Non-pigmented ciliary epithelial cell (primary cell): ENCODE results near the gene HOXA6.

Experiments used
- DNase-seq: peaks from one replicate; pipeline ENCODE4 v3.0.0-alpha.2; 2010; ENCODE audit warnings: low read depth

HOXA6 gene

DNA sequence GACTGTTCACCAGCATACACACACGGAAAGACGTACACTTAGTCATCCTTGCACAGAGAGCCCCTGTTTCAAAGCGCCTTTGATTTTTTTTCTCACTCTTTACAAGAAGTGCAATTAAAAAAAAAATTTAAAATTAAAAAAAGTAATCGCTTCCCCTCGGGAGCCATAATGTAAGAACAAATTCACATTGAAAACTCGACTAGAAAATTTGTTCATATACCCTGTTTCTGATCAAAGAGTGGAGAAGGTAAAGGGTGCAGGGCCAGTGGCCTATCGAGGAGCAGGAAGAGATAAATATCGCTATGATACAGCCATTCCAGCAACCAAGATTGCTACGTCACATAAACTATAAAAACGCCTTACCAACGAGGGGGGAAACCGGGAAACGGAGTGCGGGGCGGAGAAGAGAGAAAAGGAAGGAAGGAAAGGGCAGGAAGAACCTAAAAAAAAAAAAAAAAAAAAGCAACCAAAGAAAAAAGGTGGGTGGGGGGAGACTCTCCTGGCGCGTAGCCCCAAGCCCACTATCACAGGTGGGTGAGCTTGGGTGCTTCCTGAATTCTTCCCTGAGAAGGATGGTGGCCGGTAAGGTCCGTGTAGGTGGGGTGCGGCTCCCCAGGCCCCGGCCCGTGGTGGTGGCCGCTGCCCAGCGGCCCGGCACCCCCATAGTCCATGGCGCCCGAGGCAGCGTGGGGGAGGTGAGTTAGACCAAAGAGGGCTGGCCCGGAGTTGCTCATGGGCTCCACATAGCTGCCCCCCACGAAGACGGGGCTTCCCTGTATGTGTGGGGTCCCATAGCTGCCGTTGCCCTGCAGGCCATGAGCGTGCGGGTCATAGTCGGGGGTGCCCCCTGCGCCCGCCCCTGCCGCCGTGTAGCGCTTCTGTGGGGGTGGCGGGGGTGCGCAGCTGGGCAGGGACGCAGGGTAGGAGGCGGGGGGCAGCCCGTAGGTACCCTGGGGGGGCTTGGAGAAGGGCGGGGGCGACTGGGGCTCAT, 39.9 kb downstream of the HOXA6 start:
- DNase-seq, result no peak

DNA sequence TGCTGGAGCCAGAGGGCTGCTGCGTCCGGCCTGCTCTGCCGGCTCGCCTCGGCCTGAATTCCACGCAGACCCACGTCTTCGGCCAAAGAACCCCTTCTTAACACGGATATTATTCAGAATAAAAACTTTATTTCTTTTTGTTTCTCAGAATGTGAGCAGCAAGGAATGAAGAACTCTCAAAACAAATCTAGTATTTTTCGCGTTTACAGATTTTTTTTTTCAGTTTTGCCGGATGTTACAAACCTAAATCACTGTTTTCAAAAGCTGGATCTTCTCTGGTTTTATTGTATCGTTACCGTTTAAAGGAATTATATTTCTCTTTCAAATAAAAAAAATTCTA, 40.7 kb downstream of the HOXA6 start:
- DNase-seq, result no peak

DNA sequence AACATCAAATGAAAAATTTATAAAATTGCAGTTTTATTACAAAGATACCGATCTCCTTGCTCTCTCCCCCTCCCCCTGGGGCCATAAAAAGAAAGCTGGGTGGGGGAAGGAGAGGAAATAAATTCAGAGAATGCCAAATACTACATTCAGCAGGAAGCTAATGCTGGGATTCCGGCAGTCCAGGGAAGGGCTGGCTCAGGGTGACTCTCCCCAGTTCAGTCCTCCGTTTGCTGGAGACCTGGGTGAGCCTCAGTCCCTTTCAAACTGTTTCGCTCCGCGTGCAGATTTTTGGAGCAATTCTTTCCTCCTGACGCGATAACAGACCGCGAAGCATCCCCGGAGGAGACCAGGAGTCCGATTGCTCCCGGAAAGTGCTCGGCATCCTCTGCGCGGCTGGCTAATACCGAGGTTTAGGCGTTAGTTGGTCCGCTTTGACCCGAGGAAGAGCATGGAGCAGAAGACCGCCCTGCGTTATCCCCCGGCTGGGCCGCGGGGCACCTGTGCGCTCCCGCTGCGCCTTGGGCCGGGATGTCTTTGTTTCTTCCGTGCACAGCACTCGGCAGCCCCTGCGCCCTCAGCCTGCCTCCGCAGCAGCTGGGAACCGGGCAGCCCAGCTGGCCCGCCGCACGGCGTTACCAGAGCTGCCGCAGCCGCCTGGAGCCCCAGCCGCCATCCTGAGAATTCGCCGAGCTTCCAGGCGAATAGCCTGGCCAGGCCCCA, 41.2 kb downstream of the HOXA6 start:
- no peak for DNase-seq

DNA sequence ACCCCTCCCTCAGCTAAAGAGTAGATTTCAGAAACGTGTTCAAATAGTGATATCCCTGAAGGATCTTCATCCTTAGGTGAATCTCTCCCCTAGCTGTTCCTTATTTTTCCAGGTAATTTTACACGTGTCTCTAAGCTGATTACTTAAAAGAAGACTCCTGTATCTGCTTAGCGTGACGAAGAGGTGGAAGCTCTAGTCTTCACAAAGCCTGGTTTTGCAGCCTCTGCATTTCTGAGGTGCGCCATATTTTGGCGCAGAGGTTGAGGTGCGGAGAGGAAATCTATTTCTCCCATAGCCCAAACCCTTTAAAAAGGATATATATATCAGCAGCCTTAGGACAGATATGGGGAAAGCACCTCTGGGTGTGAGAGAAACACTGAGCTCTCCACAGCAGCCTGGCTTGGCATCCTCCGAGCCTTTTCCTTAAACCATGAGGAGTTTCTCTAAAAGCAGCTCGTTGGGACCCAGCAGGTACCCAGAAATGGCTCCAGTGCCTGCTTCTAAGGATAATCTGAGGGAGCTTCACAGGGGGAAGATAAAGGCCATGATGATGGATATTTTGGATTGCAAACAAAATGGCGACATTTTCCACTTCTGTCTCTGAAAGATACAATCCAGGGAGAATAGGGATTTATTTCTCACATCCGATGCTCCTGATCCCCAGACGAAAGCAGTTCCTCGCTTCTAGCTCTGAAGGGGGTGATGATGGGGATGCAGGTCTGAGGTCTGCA, 42.1 kb downstream of the HOXA6 start:
- DNase-seq, result no peak

DNA sequence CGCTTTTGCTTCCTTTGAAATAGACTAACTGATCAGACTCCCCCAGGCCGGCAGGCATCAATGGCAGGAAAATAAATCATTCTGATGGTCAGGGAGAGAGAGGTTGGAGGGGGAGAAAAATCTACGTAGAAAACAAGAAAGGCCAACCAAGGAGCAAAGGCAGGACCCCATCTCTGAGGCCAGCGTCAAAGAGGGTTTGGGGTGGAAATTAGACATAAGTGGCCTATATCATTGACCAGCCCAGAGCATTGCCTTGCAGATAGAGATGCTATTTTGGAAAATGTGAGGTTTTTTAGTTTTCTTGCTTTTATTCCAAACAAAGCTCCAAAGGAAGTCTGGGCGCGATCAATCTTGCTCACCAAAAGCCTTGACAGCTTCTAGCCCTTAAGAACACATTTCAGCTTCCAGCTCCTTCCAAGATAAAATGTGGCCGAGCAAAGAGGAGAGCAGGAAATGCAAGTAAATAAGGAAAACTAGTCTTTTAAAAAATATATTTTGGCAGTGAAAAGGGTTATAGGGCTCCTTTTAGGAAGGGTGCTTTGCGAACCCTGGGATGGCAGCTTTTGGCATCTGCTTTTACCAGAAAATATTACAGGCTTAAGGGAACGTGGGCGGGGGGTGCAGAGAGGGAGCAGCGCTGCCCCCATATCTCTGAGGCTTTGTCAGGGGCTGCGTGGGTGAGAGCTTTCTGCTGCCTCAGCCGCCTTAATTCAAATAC, 43.1 kb downstream of the HOXA6 start:
- DNase-seq, result no peak

DNA sequence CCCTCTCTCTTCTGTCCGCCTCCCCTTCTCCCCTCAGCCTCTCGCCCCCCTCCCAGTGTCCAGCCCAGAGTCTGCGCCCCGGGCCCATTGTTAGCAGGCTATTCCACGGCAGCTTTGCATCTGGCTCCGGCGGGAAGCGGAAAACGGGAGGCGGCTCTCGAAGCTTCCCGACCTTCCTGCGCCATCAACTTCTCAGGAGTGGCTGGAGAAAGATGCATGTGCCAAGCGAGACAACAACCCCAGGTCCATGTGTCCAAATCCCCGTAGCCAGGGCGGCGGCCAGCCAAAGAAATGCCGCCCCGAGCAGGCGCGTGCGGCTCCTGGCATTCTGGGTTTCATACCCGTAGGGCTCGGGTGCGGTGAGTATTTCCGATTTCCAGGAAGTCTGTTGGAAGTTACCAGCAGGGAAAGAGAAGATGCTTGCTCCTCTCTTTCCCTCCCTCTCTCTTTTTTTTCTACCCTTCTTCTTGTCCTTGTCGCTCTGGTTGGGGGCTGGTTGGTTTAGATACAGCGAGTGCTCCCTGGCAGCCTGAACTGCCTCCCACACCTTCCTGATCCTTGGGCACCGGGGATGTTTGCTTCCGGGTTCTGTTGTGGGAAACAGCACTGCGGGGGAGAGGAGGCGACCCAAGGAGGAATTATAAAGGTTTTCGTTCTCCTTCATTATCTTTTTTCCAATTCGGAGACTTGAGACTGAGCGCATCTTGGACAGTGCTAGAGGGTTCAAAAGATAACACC, 43.9 kb downstream of the HOXA6 start:
- no peak for DNase-seq

DNA sequence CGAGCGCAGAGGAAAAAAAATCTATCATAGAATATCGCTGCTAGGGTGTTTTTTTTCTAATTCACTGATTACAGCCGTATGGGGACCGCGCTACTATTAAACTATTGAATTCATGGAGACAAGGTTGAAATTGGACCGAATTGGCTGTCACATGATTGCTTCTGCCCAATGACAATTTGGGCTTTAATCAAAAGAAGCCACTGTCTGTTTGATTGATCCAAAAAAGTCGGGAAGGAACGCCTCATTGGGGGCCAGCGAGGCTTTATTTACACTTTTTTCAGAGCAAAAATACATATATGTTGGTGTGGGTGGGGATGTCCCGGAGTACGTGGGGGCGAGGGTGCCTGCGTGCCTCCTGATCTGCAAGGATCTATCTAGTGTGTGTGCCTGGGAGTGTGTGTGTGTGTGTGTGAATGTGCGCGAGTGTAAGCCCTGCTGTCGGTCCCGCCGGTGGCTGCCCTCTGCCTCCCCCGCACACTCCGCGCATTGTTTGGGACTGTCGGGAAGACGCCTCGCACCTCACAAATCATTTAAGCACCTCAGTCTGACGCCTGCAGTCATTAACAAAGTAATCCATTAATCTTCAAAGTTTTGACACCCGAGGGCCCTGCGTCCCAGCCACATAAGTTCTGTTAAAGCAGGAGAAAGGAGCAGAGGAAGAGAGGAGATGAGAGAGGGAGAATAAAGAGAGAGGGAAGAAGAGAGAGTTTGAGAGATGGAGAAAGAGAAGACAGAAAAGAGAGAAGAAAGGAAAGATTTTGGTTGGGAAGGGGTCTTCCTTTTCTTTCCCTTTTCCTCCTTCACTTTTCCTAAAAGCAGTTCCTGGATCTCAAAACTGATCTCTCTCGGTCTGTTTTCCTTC, 44.8 kb downstream of the HOXA6 start, which contains the start of gene HOXA2:
TSS of gene HOXA2 (minus strand) at position 103 of the 862 bp plus-strand sequence. CDS start 183 bp downstream, outside the sequence.
- no peak for DNase-seq

DNA sequence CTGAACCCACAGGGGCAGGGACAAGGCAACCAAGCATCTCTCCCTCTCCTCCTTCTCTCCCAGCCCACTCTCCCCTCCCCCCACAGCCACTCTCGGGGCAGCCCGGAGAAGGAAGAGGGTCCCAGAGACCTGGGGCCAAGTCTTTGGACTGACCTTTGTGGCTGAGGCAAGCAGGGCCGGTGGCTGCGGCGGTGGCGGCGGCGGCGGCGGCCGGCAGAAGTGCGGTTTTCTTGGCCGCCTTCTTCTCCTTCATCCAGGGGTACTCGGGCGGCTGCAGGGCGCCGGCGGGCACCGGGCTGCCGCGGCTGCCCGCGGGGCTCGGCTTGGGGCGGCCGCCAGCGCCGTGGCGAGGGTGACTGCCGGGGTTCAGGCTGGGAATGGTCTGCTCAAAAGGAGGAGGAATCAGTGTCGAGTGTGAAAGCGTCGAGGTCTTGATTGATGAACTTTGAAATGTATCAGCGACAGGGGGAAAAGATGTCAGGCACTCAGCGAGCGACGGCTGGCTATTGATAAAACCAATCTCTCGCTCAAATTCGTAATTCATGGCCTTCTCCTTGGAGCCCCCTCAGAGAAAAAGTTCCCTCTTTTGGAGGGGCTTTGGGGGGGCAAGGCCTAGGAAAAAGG, 45.5 kb downstream of the HOXA6 start:
- no peak for DNase-seq

DNA sequence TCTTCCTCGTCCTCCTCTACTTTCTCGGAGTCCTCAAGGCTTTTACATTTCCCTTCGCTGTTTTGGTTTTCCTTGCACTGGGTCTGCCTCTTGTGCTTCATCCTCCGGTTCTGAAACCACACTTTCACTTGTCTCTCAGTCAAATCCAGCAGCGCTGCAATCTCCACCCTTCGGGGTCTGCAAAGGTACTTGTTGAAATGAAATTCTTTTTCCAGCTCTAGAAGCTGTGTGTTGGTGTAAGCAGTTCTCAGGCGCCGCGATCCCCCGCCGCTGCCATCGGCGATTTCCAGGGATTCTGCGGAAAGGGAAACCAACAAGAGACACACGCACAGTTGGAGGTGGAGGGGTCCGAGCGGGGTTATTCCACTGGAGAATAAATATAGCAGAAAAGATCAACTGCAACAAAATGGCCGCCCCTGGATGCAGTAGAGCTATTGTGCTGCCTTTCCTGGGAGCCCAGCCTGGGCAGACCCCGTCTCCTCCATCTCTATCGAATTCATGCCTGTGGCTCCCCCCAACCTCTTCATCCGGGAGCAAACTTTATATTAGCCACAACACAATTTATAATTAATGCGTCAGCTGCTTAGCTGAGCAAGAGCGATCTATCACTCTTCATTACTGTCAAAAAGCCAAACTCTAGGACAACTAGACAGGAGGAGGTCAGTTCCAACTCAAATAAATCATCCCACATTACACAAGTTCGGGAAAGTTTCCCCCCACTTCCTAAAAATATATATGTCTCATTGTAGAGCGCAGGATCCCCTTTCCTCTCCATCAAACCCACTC, 46.2 kb downstream of the HOXA6 start:
- no peak for DNase-seq

DNA sequence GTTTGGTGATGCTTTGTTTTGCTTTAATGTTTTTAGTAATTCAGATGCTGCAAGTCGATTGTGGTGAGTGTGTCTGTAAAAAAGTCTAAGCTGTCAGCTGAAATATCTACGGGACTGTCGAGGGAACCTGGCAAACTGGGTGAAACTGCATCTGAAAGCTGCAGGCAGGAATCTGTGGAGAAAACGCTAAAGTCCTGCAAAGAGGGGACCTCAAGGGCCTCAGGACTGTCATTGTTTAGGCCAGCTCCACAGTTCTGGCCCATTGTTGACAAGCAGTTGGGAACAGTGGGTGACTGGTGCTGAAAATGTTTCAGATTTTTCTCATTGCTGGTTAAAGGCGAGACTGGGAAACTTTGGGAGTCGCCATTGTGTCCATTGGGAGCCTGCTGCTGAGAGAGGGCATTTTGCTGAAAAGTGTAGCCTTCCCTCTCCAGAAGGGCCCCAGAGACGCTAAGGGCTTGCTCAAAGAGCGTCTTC, 46.8 kb downstream of the HOXA6 start:
- DNase-seq, result no peak

DNA sequence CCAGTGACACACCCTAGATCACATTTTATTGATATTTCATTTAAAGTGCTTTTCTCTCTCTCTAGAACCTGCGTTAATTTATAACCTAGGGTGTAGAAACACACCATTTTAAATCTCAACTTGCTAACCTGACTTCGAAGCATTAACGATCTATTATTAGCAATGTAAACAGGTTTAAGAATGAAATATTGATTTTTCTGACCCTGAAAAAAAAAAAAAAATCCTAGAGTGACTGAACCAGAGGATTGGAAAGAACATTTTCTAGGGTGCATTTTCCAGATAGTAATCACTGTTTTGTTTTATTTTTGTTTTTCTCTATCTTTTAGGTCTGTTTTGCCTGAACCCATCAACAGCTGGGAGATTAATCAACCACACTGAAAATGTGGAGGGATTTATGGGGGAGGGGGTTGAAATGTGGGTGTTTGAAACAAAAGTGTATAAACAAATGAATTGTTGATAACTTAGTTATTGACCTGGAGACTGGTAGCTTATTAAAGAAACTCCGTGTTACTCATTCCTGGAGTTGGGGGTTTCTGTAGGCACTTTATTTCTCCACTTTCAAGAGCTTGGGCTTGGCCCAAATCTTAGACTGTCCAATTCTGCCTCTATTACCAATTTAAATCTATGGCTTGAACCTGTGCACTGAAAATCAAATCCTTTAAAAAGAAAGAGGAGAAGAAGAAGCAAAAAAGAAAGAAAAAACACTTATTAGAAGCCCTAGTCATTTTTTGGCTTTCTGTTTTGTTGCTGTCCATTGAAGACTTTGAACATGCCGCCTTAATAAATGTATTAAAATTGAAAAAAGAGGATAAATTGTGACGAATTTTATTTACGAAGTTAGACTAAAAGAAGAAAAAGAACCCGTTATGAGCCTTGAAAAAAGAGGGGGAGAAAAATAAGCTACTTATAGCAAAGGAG, 47.9 kb downstream of the HOXA6 start:
- DNase-seq, result no peak

DNA sequence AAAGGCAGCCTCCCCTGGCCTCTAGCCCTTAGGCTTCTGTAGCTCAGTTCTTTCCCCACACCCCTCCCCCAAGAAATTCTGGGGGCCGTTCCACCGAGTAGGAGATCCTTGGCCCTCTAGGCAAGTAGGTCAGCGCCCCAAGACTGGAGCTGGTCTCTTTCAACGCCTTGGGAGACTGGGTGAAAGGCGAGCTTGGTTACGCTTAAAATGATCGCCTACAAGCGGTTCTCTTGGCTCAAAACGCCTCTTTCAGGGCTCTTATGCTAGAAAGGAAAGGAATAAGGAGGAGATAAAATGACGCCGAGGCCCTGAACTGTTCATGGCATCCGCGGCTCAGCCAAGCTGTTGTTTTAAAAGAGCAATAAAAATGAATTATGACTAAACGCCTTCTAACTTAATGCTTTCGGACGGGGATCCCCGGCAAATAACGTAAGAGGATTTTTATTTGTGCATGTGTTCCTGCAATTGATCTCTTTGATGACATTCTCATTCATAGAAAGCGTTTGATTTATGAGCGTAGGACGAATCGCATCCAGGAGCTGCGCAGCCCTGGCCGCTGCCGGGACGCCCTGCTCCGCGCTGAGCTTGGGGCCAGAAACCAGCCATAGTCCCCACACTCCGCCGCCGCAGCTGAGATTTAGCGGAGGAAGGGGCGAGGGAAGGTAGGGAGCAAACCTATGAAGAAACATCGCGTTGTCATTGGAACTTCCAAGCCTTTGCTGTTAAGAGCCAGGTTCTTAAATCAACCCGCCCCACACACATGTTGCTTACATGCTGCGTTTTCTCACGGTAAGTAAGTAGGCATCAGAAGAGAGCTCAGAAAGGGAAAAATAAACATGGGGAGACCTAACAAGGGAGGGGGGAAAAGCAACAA, 48.8 kb downstream of the HOXA6 start:
- DNase-seq, result no peak

DNA sequence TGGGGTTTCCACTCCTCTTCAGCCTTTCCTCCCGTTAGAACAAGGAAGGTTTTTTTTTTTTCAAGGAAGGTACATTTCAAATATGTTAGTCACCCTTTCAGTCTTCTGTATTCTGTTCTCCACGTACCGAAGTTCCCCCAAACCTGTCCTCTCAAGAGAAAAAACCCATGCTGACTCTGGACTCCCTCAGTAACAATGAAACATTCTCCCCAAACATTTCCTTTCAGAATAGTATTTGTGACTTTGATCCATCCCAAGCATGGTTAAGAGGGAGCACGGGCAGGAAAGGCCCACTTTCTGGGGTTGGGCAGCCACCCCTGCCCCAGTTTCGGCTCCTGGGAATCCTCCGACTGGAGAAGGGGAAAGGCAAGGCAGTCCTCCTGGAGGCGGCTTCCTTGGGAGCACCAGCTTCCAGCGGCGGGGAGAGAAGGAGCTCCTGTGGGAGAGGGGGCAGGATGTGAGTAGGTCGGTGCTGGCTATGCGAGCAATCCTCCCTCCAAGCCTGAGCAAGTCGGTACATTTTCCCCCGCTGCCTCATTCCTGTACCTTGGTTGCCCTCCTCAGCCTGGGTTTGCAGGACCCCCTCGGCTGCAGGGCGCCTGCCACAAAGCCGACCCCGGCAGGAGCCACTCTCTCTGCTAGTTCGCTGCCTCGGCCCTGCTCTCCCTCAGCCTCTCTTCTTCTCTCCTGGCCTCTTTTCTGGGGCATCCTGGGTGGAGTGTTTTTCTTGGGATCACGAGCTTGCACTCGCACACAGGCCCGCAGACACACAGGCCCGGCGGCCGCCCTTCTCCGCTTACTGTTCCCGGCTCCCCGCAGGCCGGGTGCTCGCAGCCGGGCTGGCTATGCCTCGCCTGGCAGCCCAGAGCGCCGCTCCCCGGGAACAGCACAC, 49.6 kb downstream of the HOXA6 start:
- DNase-seq, result no peak

DNA sequence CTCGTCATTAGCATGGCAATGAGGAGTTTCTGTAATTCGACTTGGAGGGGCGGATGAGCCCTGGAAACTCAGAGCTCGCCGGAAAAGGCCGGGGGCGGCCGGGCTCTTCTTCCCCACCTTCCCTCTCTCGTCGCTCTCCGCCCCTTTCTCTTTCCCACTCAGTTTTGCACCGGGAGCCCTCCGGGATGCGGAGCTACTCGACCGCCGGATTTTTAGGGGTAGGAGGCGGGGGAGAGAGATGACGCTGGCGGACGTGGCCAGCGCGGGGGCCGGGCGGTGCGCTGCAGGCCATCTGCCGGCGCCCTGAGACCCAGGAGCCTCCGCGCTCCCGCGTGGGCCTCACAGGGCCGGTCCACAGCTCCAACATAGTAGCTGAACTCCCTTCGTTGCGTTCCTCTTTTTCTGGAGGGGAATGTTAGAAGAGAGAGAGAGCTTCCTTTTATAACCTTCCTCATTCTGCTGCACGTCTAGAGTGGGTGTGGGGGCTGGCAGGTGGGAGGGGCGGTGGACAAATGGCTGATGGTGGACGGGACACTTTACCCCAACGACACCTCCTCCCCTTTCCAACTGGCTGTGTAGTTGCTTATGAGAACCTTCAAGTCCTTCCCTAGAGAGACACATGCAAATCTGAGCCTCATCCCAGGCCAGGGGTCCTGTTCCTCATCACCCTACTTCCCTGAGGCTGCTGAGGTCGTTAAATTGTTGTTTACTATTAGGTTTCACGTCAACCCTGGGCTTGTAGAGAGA, 50.6 kb downstream of the HOXA6 start:
- no peak for DNase-seq
